ENCODE measurements around the gene LCN12.
A peak's percentile ranks its signal among the peaks of the same experiment; 100 is the strongest.

Gene LCN12

DNA sequence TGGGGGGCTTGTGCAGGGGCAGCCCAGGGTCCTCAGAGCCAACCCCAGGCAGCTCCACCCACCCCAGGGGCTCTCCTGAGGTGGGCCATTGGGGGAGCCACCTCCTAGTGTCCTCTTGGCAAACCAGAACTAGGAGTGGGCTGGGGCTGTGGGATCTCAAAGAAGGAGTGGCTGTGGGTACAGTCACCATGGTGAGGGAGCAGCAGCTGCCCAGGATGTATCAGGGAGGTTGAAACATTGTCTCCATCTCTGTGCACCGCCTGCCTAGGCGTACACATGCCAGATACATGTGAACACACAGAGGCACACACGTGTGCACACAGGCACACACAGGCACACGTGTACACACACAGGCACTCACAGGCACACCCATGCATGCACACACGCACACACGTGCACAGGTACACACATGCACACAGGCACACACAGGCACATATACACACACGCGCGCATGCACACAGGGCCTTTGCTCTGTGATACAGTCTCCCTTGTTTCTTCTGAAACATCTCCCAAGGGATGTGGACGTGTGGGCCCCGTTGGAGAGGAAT is 10.7 kb downstream of the LCN12 start:
- Mint-ChIP-seq H3K4me3 (no peak overlapping the region), H3K27me3 (peaks cover 26% of the 10 kb centered on the region), H3K4me1 (ENCODE audit: low read depth) (peaks cover 20% of the 10 kb centered on the region), H3K36me3 (ENCODE audit: low read depth) (no peaks in the 10 kb centered on the region), H3K27ac (peak overlapping the region; percentile 28), H3K9me3 (no peaks in the 10 kb centered on the region)
- intact Hi-C loops (cut with micrococcal nuclease): no loop called here

GRCh38 chr9:136963341-136963740 is 11.3 kb downstream of the LCN12 start:
- intact Hi-C loops (cut with micrococcal nuclease): no loop called here
- H3K4me3 Mint-ChIP-seq: no peak overlapping the region

GRCh38 chr9:136963751-136964150 is 11.7 kb downstream of the LCN12 start:
- Mint-ChIP-seq H3K9me3 (no peaks in the 10 kb centered on the region), H3K36me3 (ENCODE audit: low read depth) (no peaks in the 10 kb centered on the region), H3K27me3 (peaks cover 26% of the 10 kb centered on the region), H3K4me3 (no peak overlapping the region), H3K27ac (peak overlapping the region; percentile 28), H3K4me1 (ENCODE audit: low read depth) (peaks cover 20% of the 10 kb centered on the region)
- intact Hi-C loops (cut with micrococcal nuclease): no loop called here

More at GRCh38 chr9:136963341-136963740, 11.3 kb downstream of the LCN12 start:
- Mint-ChIP-seq H3K36me3 (ENCODE audit: low read depth) (no peaks in the 10 kb centered on the region), H3K27ac (peak overlapping the region; percentile 28), H3K4me1 (ENCODE audit: low read depth) (peaks cover 20% of the 10 kb centered on the region), H3K27me3 (peaks cover 24% of the 10 kb centered on the region), H3K9me3 (no peaks in the 10 kb centered on the region)

- no peaks in the 10 kb centered on the region for H3K9me3 Mint-ChIP-seq
- H3K27me3 Mint-ChIP-seq: peaks cover 29% of the 10 kb centered on the region
- peaks cover 20% of the 10 kb centered on the region for H3K4me1 Mint-ChIP-seq (ENCODE audit: low read depth)
- H3K36me3 Mint-ChIP-seq (ENCODE audit: low read depth): no peaks in the 10 kb centered on the region
- peak overlapping the region; percentile 35 for H3K27ac Mint-ChIP-seq
- no peak overlapping the region for H3K4me3 Mint-ChIP-seq
- intact Hi-C loops (cut with micrococcal nuclease): no loop called here
Measured at GRCh38 chr9:136964171-136964689, 12.2 kb downstream of the LCN12 start.

DNA sequence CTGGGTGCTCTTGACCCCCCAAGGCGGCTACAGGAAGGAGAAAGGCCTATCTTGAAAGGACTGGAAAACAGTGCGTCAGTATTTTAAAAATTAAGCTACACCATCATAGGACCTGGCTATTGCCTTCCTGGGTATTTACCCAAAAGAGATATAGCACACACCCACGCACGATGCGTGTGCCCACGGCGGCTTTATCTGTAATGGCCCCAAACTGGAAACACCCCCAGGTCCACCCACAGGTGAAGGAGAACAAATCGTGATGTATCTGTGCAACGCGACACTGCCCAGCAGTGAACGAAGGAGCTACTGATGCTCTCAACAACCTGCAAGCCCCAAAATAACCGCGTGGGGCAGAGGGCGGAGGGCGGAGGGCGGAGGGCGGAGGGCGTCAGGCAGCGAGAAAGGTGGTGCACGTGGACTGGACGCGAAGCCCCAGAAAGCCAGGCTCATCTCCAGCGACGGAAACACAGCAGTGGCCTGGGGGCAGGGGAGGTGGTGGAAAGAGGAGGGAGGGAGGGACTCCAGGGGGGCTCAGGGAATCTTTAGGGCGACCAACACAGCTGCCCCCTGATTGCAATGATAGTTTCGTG is 12.9 kb downstream of the LCN12 start:
- no peak overlapping the region for H3K4me3 Mint-ChIP-seq
- H3K9me3 Mint-ChIP-seq: no peaks in the 10 kb centered on the region
- H3K4me1 Mint-ChIP-seq (ENCODE audit: low read depth): peaks cover 20% of the 10 kb centered on the region
- intact Hi-C loops (cut with micrococcal nuclease): no loop called here
- no peaks in the 10 kb centered on the region for H3K36me3 Mint-ChIP-seq (ENCODE audit: low read depth)
- peak overlapping the region; percentile 35 for H3K27ac Mint-ChIP-seq
- H3K27me3 Mint-ChIP-seq: peaks cover 30% of the 10 kb centered on the region

DNA sequence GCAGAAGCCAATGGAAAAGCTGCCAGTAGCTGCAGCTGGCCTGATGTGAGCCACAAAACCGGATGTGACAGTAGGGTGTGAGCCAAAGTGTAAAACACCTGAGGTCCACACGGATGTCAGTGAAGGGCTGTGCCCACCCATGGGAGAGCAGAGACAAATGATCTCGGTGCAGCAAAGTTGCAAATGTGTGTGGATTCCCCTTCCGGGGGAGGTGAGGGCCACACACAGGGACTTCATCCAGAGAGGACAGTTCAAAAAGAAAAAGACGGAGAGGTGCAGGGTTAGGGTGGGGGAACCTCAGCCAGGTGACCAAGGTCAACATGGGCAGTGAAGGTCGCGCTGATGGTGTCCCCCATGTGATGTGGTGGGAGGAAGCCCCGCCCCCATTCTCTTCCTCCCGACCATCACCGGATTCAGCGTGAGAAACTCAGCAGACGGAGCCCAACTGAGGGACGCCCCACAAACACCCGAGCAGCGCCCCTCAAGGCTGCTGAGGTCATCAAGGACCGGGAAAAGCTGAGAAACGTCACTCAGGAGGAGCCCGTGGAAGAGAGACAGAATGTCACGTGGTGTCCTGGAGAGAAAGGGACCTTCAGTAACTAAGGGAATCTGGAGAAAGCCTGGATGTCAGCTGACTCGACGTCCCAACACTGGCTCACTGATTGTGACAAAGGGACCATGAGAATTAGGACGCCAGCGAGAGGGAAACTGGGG is 13.9 kb downstream of the LCN12 start:
- H3K27ac Mint-ChIP-seq: peak overlapping the region; percentile 68
- intact Hi-C loops (cut with micrococcal nuclease): no loop called here
- no peaks in the 10 kb centered on the region for H3K36me3 Mint-ChIP-seq (ENCODE audit: low read depth)
- peaks cover 37% of the 10 kb centered on the region for H3K27me3 Mint-ChIP-seq
- no peak overlapping the region for H3K4me3 Mint-ChIP-seq
- H3K4me1 Mint-ChIP-seq (ENCODE audit: low read depth): peaks cover 20% of the 10 kb centered on the region
- H3K9me3 Mint-ChIP-seq: no peaks in the 10 kb centered on the region

DNA sequence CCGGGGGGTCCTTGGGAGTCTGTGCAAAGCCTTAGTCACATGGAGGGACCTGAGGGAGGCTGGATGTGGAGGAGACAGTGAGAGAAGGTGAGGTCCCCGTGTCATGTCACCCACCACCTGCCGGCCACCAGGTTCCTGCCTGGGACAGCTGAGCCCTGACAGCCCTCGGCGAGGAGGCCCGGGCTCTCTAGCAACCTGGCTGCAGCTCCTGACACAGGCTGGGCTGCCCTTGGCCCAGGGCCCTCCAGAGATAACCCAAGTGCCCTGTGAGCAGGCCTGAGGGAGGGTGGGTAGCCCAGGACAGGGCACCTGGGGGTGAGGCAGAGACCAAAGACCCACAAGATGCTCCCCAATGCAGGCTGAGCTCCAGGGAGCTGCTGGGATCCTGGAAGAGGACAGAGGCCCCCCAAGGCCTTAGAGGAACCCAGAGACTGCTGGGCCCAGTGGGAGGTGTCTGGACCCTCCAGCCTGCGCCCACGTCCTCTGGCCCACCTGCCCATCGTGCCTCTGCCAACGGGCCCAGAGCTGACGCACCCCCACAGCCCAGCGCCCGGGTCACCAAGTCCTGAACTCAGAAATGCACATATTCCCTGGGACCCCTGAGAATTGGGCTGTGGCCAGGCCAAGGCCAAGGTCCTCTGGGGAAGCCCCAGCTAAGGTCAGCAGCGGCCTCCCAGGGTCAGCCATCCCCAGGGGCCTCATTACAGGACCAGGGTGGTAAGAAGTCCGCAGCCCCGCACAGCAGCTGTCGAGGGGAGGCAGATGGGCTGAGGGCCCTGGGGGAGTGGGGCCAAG is 16.5 kb downstream of the LCN12 start:
- Mint-ChIP-seq H3K4me3 (no peak overlapping the region), H3K27me3 (peaks cover 41% of the 10 kb centered on the region), H3K4me1 (ENCODE audit: low read depth) (peaks cover 20% of the 10 kb centered on the region), H3K9me3 (no peaks in the 10 kb centered on the region), H3K27ac (no peak overlapping the region), H3K36me3 (ENCODE audit: low read depth) (no peaks in the 10 kb centered on the region)
- intact Hi-C loops (cut with micrococcal nuclease): no loop called here

DNA sequence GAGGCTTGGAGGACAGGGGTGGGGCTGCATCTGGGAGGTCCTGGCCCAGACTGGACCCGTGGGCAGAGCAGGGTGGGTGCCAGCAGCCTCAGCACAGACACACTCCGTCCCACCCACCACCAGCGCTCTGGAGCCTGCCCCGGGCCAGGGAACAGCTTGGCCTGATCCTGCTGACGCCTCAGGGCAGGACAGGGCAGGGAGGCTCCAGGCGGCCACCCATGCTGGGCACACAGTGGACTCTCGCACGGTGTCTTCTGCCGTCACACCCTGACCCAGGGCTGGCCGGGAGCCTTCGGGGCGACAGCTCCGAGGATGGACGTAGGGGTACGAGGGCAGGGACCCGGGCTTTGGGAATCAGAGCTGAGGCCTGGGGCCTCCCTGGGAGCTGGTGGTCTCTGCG is 17.1 kb downstream of the LCN12 start:
- intact Hi-C loops (cut with micrococcal nuclease): no loop called here
- Mint-ChIP-seq H3K4me1 (ENCODE audit: low read depth) (peaks cover 19% of the 10 kb centered on the region), H3K27me3 (peaks cover 42% of the 10 kb centered on the region), H3K36me3 (ENCODE audit: low read depth) (no peaks in the 10 kb centered on the region), H3K27ac (no peak overlapping the region), H3K4me3 (no peak overlapping the region), H3K9me3 (no peaks in the 10 kb centered on the region)

DNA sequence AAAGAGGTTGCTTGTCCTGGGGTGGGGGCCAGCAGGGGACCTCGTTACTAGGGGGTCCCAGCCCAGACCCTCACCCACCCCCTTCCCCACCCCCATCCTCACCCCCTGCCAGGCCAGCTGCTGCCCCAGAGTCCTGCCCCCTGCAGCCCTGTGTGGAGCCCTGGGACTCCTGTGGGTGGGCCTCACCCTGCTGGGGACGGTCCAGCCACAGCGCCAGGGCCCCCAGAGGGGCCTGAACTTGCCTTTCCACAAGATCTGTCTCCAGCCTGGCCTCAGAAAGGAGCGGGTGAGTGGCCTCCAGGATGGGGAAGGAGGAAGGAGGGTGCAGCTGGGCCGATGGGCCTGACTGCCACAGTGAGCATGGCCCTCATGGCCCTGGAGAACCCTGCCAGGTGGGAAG is 17.7 kb downstream of the LCN12 start:
- Mint-ChIP-seq H3K27ac (no peak overlapping the region), H3K9me3 (no peaks in the 10 kb centered on the region), H3K27me3 (peaks cover 45% of the 10 kb centered on the region), H3K4me1 (ENCODE audit: low read depth) (peaks cover 16% of the 10 kb centered on the region), H3K4me3 (no peak overlapping the region), H3K36me3 (ENCODE audit: low read depth) (no peaks in the 10 kb centered on the region)
- intact Hi-C loops (cut with micrococcal nuclease): no loop called here

DNA sequence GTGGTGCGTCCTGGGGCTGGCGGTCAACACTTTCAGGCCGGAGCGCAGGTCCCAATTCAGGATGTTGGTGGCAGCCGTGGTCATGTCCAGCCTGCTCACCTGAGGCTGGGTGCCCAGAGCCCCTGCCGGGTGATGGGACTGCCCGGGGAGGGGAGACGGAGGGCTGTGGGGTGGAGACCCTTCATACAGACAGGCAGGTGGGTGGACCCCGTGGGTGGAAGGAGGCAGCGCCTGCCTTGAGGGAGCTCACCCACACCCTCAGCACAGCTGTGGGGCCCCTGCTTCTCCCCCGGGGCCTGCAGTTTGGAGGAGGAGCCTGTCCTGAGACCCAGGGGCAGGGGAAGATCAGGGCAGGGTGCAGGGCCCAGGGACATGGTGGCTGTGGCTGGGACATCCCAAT is 18.3 kb downstream of the LCN12 start:
- no peaks in the 10 kb centered on the region for H3K9me3 Mint-ChIP-seq
- intact Hi-C loops (cut with micrococcal nuclease): no loop called here
- peaks cover 21% of the 10 kb centered on the region for H3K4me1 Mint-ChIP-seq (ENCODE audit: low read depth)
- H3K27me3 Mint-ChIP-seq: peaks cover 48% of the 10 kb centered on the region
- H3K27ac Mint-ChIP-seq: no peak overlapping the region
- no peak overlapping the region for H3K4me3 Mint-ChIP-seq
- no peaks in the 10 kb centered on the region for H3K36me3 Mint-ChIP-seq (ENCODE audit: low read depth)

DNA sequence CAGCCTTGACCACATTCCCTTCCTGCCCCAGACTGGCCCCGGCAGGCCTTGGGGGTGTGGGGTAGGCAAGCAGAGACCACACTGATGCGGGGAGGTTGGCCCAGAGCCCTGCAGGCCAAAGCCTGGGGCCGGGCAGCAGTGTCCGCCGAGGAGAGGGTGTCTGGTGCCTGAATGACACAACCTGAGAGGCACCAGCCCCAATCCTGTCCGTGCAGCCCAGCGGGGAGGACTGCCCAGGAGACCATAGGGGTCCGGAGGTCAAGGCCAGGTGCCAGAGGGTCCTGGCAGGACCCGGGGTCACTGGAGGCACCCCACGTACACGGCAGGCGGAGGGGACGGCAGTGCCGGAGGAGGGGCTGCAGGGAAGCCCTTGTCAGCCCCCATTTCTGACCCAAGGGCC is 19.7 kb downstream of the LCN12 start:
- H3K4me3 Mint-ChIP-seq: no peak overlapping the region
- intact Hi-C loops (cut with micrococcal nuclease): no loop called here
- H3K27me3 Mint-ChIP-seq: peaks cover 49% of the 10 kb centered on the region
- H3K9me3 Mint-ChIP-seq: no peaks in the 10 kb centered on the region
- H3K4me1 Mint-ChIP-seq (ENCODE audit: low read depth): peaks cover 23% of the 10 kb centered on the region
- no peaks in the 10 kb centered on the region for H3K36me3 Mint-ChIP-seq (ENCODE audit: low read depth)
- no peak overlapping the region for H3K27ac Mint-ChIP-seq

DNA sequence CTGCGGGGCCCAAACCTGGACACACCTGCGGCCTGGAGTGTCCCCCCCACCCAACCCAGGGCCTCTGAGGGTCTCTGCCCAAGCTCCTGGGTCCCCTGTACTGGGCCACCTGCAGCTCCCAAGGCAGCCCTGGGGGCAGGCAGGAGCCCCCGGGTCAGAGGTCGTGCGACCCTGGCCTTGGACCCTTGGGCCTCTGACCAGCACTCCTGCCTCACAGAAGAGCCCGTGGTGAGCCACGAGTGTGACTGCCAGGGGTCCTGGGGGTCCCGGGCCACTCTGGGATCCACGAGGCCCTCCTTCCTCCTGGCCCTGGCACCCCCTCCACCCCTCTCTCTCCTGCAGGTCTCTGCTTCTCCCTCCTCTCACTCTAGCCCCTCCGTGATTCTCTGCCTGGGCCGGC is 20.3 kb downstream of the LCN12 start:
- H3K4me3 Mint-ChIP-seq: no peak overlapping the region
- intact Hi-C loops (cut with micrococcal nuclease): no loop called here
- H3K4me1 Mint-ChIP-seq (ENCODE audit: low read depth): peaks cover 26% of the 10 kb centered on the region
- H3K27me3 Mint-ChIP-seq: peaks cover 50% of the 10 kb centered on the region
- no peaks in the 10 kb centered on the region for H3K36me3 Mint-ChIP-seq (ENCODE audit: low read depth)
- H3K27ac Mint-ChIP-seq: no peak overlapping the region
- no peaks in the 10 kb centered on the region for H3K9me3 Mint-ChIP-seq

DNA sequence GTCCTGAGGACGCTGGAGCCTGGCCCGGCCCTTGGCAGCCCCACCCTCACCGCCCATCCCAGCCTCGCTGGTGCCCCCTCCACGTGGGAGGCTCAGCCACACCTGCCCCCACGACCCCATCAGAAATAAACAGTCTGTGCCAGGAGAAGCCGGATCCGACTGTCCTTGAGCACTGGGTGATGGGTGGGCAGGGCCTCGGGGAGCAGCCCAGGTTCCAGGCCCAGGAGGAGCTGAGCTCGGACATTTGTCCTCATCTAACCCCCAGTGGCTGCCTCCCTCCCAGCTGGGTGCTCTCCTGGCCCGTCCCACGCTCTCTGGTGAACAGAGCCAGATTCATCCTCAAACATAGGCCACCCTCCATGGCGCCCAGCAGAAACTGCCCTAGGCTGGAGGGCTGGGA is 20.7 kb downstream of the LCN12 start:
- H3K36me3 Mint-ChIP-seq (ENCODE audit: low read depth): no peaks in the 10 kb centered on the region
- intact Hi-C loops (cut with micrococcal nuclease): no loop called here
- no peak overlapping the region for H3K27ac Mint-ChIP-seq
- peaks cover 54% of the 10 kb centered on the region for H3K27me3 Mint-ChIP-seq
- no peak overlapping the region for H3K4me3 Mint-ChIP-seq
- H3K4me1 Mint-ChIP-seq (ENCODE audit: low read depth): peaks cover 30% of the 10 kb centered on the region
- H3K9me3 Mint-ChIP-seq: no peaks in the 10 kb centered on the region

All from dendritic cell treated with granulocyte-macrophage colony-stimulating factor and Interleukin-4, amounts not matched to agents 40 ng/mL and 50 ng/mL, for 4 days (primary cell).